Kidney (tissue), 14 donors: ENCODE measurements around the gene PCNX4. TPM values are rescaled to one million over a fixed set of nuclear protein-coding genes. Genes with fewer than 3 reads are reported as not detected.

ENCODE experiments used
- DNase-seq, 5 donors: peaks; one replicate each; pipeline ENCODE4 v3.0.0-alpha.2; 2013 to 2020
- FAIRE-seq: peaks from 2 replicates; lab custom pipeline; 2012; peaks lifted over from hg19 to GRCh38; lab: Jason Lieb, UNC
- H3K27ac ChIP-seq, 2 donors: one replicate each; pipeline ENCODE4 v1.7.0; 2013; ENCODE audit warnings: low read depth in 2 of 2, low read length in 2 of 2, inconsistent platforms in 1 of 2
- H3K27me3 ChIP-seq: one replicate; pipeline ENCODE4 v1.7.1; 2013; ENCODE audit warnings: low read length, inconsistent platforms; ENCODE audit not compliant: control insufficient read depth, insufficient read depth
- H3K36me3 ChIP-seq, 3 donors: one replicate each; pipeline versions ENCODE4 v1.7.0 to v1.7.1; 2013; ENCODE audit warnings: low read length in 3 of 3, control low read depth in 1 of 3, inconsistent platforms in 1 of 3; ENCODE audit not compliant: insufficient read depth in 3 of 3, control insufficient read depth in 2 of 3
- H3K4me1 ChIP-seq, 3 donors: one replicate each; pipeline versions ENCODE4 v1.7.0 to v1.7.1; 2013; ENCODE audit warnings: low read length in 3 of 3, inconsistent platforms in 1 of 3, low read depth in 1 of 3; ENCODE audit not compliant: control insufficient read depth in 2 of 3, insufficient read depth in 2 of 3
- H3K4me3 ChIP-seq, 3 donors: one replicate each; pipeline versions ENCODE4 v1.7.0 to v1.8.1; 2013; ENCODE audit warnings: low read length in 3 of 3, control low read depth in 1 of 3, inconsistent platforms in 1 of 3
- H3K9ac ChIP-seq, 3 donors: one replicate each; pipeline versions ENCODE4 v1.7.0 to v1.7.1; 2013; ENCODE audit warnings: low read length in 3 of 3, control low read depth in 1 of 3, inconsistent platforms in 1 of 3
- H3K9me3 ChIP-seq, 3 donors: one replicate each; pipeline versions ENCODE4 v1.7.0 to v1.7.1; 2013; ENCODE audit warnings: low read length in 3 of 3, control low read depth in 1 of 3, inconsistent platforms in 1 of 3; ENCODE audit not compliant: control insufficient read depth in 2 of 3, insufficient read depth in 1 of 3
- intact Hi-C: fragments of 100-400 bp; cut with DNase I; formaldehyde crosslinking; loops from one replicate; pipeline ENCODE4 v1.11.1; 2022
- polyA plus RNA-seq: library from polyadenylated mRNA; stranded (reverse); fragments of 350-450 nt; fragmentation: Illumina TruSeq; extraction: RNeasy Lipid Tissue Mini Kit (QIAGEN cat#74804); gene quantifications from one replicate; pipeline ENCODE4 v1.2.3, GENCODE V29; 2014; ENCODE audit warnings: low read depth, low replicate concordance; ENCODE audit not compliant: insufficient read depth
- total RNA-seq: library from RNA; stranded (reverse); fragmentation: NEBNext Ultra II Directional; extraction: Animal tissue kit (Norgen Biotek cat#: 25700); gene quantifications from one replicate; pipeline ENCODE4 v1.2.1, GENCODE V29; 2021
- TF ChIP-seq, protein P1 (sequence below): IDR thresholded peaks from 3 replicates; pipeline ENCODE4 v1.5.1; 2012; ENCODE audit warnings: mild to moderate bottlenecking, moderate library complexity, borderline replicate concordance; ENCODE audit not compliant: insufficient read depth; ENCODE audit errors: extremely low read depth
- donor health status: control.
- donor health status: control.
- donor health status: control.
- donor health status: control.
- donor health status: control.
- donor health status: DM: yes; HTN: yes; CAD: no.
- donor health status: Normal renal cell carcinoma (clear cell type).

Gene PCNX4
- total and polyA plus RNA-seq, 2 donors from 2014 or later, result 25.1 to 44.9 TPM

GRCh38 chr14:60174352-60175254 is 82.9 kb downstream of the PCNX4 start:
- intact Hi-C loops, result loop anchor here (10.0 kb wide), 1 partner anchor 110 kb away; no protein-coding TSS in a partner anchor

GRCh38 chr14:60175255-60175902 is 83.7 kb downstream of the PCNX4 start:
- Histone ChIP-seq H3K4me1 (no peaks in the 10 kb centered on the region), H3K4me3 (no peak overlapping the region), H3K9me3 (no peaks in the 10 kb centered on the region), H3K36me3 (no peaks in the 10 kb centered on the region), H3K9ac (no peak overlapping the region), H3K27ac (no peak overlapping the region), H3K27me3 (no peaks in the 10 kb centered on the region)
- intact Hi-C loops, result loop anchor here (10.0 kb wide), 1 partner anchor 111 kb away; no protein-coding TSS in a partner anchor
- no peak for DNase-seq
- TF ChIP-seq, protein P1, sequence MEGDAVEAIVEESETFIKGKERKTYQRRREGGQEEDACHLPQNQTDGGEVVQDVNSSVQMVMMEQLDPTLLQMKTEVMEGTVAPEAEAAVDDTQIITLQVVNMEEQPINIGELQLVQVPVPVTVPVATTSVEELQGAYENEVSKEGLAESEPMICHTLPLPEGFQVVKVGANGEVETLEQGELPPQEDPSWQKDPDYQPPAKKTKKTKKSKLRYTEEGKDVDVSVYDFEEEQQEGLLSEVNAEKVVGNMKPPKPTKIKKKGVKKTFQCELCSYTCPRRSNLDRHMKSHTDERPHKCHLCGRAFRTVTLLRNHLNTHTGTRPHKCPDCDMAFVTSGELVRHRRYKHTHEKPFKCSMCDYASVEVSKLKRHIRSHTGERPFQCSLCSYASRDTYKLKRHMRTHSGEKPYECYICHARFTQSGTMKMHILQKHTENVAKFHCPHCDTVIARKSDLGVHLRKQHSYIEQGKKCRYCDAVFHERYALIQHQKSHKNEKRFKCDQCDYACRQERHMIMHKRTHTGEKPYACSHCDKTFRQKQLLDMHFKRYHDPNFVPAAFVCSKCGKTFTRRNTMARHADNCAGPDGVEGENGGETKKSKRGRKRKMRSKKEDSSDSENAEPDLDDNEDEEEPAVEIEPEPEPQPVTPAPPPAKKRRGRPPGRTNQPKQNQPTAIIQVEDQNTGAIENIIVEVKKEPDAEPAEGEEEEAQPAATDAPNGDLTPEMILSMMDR, result no peak
- FAIRE-seq, result no peak

More at GRCh38 chr14:60174352-60175254, 82.9 kb downstream of the PCNX4 start:
- Histone ChIP-seq H3K4me3 (no peak overlapping the region), H3K36me3 (no peaks in the 10 kb centered on the region), H3K9ac (no peak overlapping the region), H3K27ac (no peak overlapping the region), H3K9me3 (no peaks in the 10 kb centered on the region), H3K27me3 (no peaks in the 10 kb centered on the region), H3K4me1 (no peaks in the 10 kb centered on the region)
- no peak for DNase-seq
- no peak for FAIRE-seq
- TF ChIP-seq, protein P1, result no peak

DNA sequence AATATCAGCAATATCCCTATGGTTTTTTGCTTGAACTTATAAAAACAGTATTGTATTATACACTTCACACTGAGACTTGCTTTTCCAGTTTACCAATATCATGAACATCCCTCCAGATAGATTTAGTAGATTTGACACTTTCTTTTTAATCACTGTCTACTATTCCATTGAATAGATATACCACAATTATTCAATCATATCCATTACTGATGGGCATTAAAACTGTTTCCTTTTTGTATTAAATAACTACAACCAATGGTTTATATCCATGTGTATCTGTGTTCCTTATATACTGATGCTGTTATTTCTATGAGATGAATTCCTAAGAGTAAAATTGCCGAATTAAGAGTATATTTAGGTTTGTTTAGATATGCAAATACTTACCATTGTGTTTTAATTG is 86.4 kb downstream of the PCNX4 start:
- intact Hi-C loops, result loop anchor here (10.0 kb wide), 1 partner anchor 113 kb away; no protein-coding TSS in a partner anchor
- no peak for DNase-seq
- Histone ChIP-seq H3K27me3 (no peaks in the 10 kb centered on the region), H3K4me3 (no peak overlapping the region), H3K9me3 (no peaks in the 10 kb centered on the region), H3K9ac (no peak overlapping the region), H3K27ac (no peak overlapping the region), H3K36me3 (no peaks in the 10 kb centered on the region), H3K4me1 (no peaks in the 10 kb centered on the region)
- TF ChIP-seq, protein P1, result no peak
- no peak for FAIRE-seq
